Esophagus muscularis mucosa (tissue), 3 donors: ENCODE results near the gene DAAM2.

Experiments used
- POLR2A ChIP-seq: fragments of 450-650 bp; IDR thresholded peaks from one replicate; pipeline ENCODE4 v1.6.1; 2017; ENCODE audit warnings: antibody characterized with exemption, moderate library complexity, mild to moderate bottlenecking, low read depth
- TF ChIP-seq, protein P1 (sequence below), 3 experiments: fragments of 200-600 bp in 2 of 3; fragments of 450-650 bp in 1 of 3; sonication (generic) in 2 of 3; IDR thresholded peaks; one replicate each; pipeline ENCODE4 v1.5.1; 2017 to 2019; ENCODE audit warnings: antibody characterized with exemption in 3 of 3, mild to moderate bottlenecking in 2 of 3, moderate library complexity in 1 of 3

DNA sequence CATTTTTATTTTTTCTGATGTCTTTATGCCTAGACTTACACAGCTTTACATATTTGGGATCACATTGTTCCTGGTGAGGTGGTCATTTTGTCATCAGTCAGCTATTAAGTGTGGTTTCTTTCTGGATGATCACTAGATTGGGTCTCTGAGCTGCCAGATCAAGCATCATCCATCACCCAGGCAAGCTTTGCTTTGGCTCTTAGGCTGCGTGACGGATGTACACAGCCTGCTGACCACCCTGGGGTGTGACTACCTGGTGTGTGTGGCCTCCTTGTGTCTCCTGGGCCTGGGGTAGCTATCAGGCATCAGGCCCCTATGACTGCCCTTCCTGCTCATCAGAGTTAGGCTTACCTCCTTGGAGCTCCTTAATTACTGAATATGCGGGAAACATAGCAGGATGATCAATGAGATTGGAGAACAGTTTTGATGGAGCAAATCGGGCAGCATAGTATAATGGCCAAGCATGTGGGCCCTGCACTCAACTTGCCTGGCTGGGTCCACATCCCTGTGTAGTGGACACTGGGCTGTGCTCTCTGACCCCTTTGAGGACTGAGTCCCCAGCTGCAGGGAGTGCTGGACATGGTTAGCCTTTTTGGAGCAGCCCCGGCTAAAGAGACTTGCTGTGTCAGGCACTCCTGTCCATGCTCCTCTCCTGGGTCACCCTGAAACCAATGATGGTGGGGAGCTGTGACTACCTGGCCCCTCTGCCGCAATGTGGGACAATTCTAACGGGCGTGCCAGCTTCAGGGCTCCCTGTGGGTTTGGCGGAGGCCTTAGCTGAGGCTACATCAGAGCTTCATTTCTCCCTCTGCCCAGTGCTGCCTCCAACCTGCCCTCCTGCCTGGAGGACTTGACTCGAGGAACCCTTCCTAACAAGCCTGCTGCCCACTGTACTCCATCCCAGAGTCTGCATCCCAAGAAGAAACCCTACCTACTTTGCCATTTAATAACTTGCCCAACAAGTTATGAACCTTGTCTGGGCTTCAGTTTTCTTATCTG, 8.2 kb downstream of the DAAM2 start:
- TF ChIP-seq, protein P1, sequence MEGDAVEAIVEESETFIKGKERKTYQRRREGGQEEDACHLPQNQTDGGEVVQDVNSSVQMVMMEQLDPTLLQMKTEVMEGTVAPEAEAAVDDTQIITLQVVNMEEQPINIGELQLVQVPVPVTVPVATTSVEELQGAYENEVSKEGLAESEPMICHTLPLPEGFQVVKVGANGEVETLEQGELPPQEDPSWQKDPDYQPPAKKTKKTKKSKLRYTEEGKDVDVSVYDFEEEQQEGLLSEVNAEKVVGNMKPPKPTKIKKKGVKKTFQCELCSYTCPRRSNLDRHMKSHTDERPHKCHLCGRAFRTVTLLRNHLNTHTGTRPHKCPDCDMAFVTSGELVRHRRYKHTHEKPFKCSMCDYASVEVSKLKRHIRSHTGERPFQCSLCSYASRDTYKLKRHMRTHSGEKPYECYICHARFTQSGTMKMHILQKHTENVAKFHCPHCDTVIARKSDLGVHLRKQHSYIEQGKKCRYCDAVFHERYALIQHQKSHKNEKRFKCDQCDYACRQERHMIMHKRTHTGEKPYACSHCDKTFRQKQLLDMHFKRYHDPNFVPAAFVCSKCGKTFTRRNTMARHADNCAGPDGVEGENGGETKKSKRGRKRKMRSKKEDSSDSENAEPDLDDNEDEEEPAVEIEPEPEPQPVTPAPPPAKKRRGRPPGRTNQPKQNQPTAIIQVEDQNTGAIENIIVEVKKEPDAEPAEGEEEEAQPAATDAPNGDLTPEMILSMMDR (IDR thresholded peaks at IDR 0.05) = no peak
- no peak for TF ChIP-seq POLR2A
